ENCODE measurements around the gene OTP.

- TF ChIP-seq POLR2A (IDR thresholded peaks at IDR 0.05) (no peak), CTCF (IDR thresholded peaks at IDR 0.05) (no peak)
Measured at GRCh38 chr5:77621440-77621839, 17.1 kb downstream of the OTP start.

Data from lower leg skin (tissue), 3 donors.